ENCODE data around the gene CASS4.

DNA sequence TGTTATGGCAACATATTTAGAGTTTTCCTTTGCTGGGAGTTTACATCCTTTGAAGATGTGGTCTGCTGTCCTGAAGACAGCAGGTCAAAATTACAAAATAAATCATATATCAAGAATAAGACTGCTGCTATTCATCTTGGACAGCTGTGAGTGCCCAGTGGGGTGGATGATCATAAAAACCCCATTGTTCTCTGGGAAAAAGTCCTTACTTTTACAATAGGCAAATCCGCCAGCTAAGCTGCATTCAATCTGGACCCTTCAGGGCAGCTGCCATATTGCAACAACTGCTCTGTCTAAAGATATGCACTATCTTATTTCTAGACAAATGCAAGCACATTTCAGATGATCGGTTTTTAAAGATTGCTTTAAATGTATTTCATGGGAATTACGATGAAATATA lies 19.4 kb downstream of the CASS4 start:
- TF ChIP-seq YY1 (IDR thresholded peaks at IDR 0.05) (no peak), TAF1 (conservative IDR thresholded peaks at IDR 0.05) (no peak), HNF4G (IDR thresholded peaks at IDR 0.05) (no peak), CTCF (IDR thresholded peaks at IDR 0.05; ENCODE audit: low read depth, low read length, missing input control) (no peak)
